GM12864 (cell line): Measurements from ENCODE around the gene PRR16.

ENCODE experiments used
- DNase-seq: peaks from one replicate; pipeline ENCODE4 v3.0.0-alpha.2; 2011; ENCODE audit warnings: low read depth
- H3K4me3 ChIP-seq: 2 replicates; pipeline ENCODE4 v1.5.1; 2011; ENCODE audit warnings: mild to moderate bottlenecking, low read depth, low read length, control low read depth
- CTCF ChIP-seq: IDR thresholded peaks from 2 replicates; pipeline ENCODE4 v1.5.1; 2011; ENCODE audit warnings: low read depth, mild to moderate bottlenecking, moderate library complexity, low read length, control low read depth, inconsistent platforms; ENCODE audit errors: missing control alignments

The PRR16 gene

DNA sequence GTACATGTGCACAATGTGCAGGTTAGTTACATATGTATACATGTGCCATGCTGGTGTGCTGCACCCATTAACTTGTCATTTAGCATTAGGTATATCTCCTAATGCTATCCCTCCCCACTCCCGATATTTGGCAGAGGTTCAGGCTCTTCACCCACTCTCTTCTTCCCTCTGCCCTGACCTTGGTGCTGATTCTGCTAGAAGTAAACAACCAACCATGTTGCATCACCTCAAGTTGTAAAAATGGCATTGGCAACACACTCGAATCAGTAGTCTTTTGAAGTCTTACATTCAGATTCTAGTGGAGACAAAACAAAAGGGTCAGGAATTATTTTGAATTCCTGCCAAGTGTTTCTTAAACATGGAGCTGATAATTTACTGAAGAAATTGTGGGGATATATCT, 40.0 kb downstream of the PRR16 start:
- no peak overlapping the region for H3K4me3 ChIP-seq
- TF ChIP-seq CTCF = no peak
- DNase-seq = no peak

- no peak for TF ChIP-seq CTCF
- no peak for DNase-seq
- H3K4me3 ChIP-seq = no peak overlapping the region
These were observed 43.1 kb downstream of the PRR16 start for GRCh38 chr5:120507197-120507596.

- no peak for DNase-seq
- H3K4me3 ChIP-seq = no peak overlapping the region
- no peak for TF ChIP-seq CTCF
These were observed 43.8 kb downstream of the PRR16 start for GRCh38 chr5:120507800-120508463.

DNA sequence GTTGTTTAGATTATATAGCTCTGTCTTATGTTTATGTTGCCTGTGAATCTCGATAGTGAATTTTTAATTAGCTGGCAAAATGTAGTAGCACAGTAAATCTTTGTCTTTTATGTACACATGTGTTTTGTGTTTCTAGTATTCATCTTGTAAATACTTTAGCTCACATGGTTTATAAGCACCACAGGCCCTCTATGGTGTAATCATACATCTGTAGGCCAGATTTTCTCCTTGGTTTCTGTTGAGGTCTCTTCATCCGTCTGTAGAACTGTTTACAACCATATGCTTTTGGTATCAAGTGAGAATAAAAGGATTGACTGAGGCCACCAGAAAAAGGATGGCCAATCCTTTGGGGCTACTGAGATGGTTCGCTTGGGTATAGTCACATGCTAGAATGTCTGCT, 45.0 kb downstream of the PRR16 start:
- no peak for TF ChIP-seq CTCF
- H3K4me3 ChIP-seq = no peak overlapping the region
- DNase-seq = no peak

- no peak overlapping the region for H3K4me3 ChIP-seq
- TF ChIP-seq CTCF = no peak
- no peak for DNase-seq
These were observed 46.1 kb downstream of the PRR16 start for GRCh38 chr5:120510098-120510637.

DNA sequence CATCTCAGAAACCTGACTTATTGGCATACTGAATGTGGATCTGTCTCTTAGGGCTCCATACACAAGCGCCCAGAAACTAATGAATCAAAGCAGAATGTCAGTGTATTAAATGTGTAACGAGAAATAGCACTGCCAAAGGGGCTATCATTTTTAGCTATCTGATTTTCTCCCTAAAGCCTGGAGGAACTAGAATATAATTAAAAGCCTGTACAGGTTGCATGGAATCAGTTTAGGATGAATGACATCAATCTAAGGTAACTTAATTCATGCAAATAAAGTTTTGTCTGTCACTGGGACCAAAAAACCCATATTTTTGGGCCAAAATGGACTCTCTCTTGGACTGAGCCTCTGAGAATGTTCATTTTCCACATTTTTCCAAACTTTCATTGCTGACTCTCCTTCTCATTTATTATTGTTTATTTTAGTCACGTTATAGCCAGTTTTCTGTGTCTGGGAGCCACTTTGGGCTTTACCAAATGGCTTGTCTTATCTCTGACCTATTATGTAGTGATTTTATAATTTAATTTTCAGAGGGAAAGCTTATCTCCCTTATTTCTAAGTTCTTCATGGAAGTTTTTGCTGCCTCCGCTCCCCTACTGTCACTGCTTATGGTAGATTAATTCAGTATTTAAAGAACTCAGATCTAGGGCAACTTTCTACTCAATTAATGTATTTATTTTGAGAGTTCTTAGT, 47.0 kb downstream of the PRR16 start:
- no peak overlapping the region for H3K4me3 ChIP-seq
- no peak for DNase-seq
- TF ChIP-seq CTCF = no peak
